Keratinocyte (primary cell): Measurements from ENCODE around the gene BRD7. TPM values are rescaled to one million over a fixed set of nuclear protein-coding genes. Genes with fewer than 3 reads are reported as not detected.

Experiments
- DNase-seq: peaks from one replicate; pipeline ENCODE4 v3.0.0-alpha.2; 2011; ENCODE audit warnings: low read depth, missing footprints, low spot score
- FAIRE-seq: peaks from 2 replicates; lab custom pipeline; 2011; peaks lifted over from hg19 to GRCh38; lab: Jason Lieb, UNC
- H2AFZ ChIP-seq: 2 replicates; pipeline ENCODE4 v1.6.0; 2012; ENCODE audit warnings: low read length, control low read depth, inconsistent platforms; ENCODE audit not compliant: control insufficient read depth
- H3K27ac ChIP-seq: 2 replicates; pipeline ENCODE4 v1.5.1; 2011; ENCODE audit warnings: low read length; ENCODE audit not compliant: control insufficient read depth, insufficient read depth
- H3K27me3 ChIP-seq: 3 replicates; pipeline ENCODE4 v1.6.0; 2011; ENCODE audit warnings: low read length; ENCODE audit not compliant: control insufficient read depth, insufficient read depth; ENCODE audit errors: extremely low read depth
- H3K36me3 ChIP-seq, 2 experiments: 2 replicates in 1 of 2; 3 replicates in 1 of 2; pipeline ENCODE4 v1.5.1; 2011; ENCODE audit warnings: low read length in 2 of 2, mild to moderate bottlenecking in 1 of 2; ENCODE audit not compliant: control insufficient read depth in 2 of 2, insufficient read depth in 2 of 2; ENCODE audit errors: extremely low read depth in 1 of 2
- H3K4me1 ChIP-seq: 3 replicates; pipeline ENCODE4 v1.5.1; 2011; ENCODE audit warnings: low read length; ENCODE audit not compliant: control insufficient read depth, insufficient read depth; ENCODE audit errors: extremely low read depth
- H3K4me2 ChIP-seq: 3 replicates; pipeline ENCODE4 v1.6.0; 2011; ENCODE audit warnings: low read depth, low read length; ENCODE audit not compliant: control insufficient read depth, insufficient read depth; ENCODE audit errors: extremely low read depth
- H3K4me3 ChIP-seq, 3 experiments: fragments of 200-600 bp in 1 of 3; sonication (generic) in 1 of 3; 2 replicates in 2 of 3; 3 replicates in 1 of 3; pipeline ENCODE4 v1.5.1; 2011 to 2016; ENCODE audit warnings: low read length in 3 of 3, mild to moderate bottlenecking in 3 of 3, control low read depth in 2 of 3, inconsistent platforms in 1 of 3, low read depth in 1 of 3, mixed read lengths in 1 of 3, mixed run types in 1 of 3, moderate library complexity in 1 of 3; ENCODE audit not compliant: control insufficient read depth in 2 of 3, insufficient read depth in 2 of 3; ENCODE audit errors: extremely low read depth in 1 of 3
- H3K79me2 ChIP-seq: 2 replicates; pipeline ENCODE4 v1.6.0; 2012; ENCODE audit warnings: low read length; ENCODE audit not compliant: control insufficient read depth, insufficient read depth
- H3K9ac ChIP-seq: 3 replicates; pipeline ENCODE4 v1.6.0; 2011; ENCODE audit warnings: low read length; ENCODE audit not compliant: control insufficient read depth, insufficient read depth; ENCODE audit errors: extremely low read depth
- H3K9me1 ChIP-seq: 3 replicates; pipeline ENCODE4 v1.6.0; 2011; ENCODE audit warnings: low read length; ENCODE audit not compliant: control insufficient read depth, insufficient read depth; ENCODE audit errors: extremely low read depth
- H3K9me3 ChIP-seq: 2 replicates; pipeline ENCODE4 v1.5.1; 2012; ENCODE audit warnings: low read depth, low read length; ENCODE audit not compliant: control insufficient read depth
- H4K20me1 ChIP-seq: 3 replicates; pipeline ENCODE4 v1.6.0; 2011; ENCODE audit warnings: low read length; ENCODE audit not compliant: control insufficient read depth, insufficient read depth; ENCODE audit errors: extremely low read depth
- EZH2 ChIP-seq: IDR thresholded peaks from one replicate; pipeline ENCODE4 v1.6.1; 2012; ENCODE audit warnings: inconsistent platforms, mild to moderate bottlenecking, low read length, moderate library complexity
- dilution Hi-C: fragments of 300-500 bp; cut with MboI; formaldehyde crosslinking; loops from one replicate; pipeline ENCODE4 v1.7.0; 2020; ENCODE audit warnings: low sequenced_read_pairs; ENCODE audit not compliant: extremely low pct_ligation_motif_present
- polyA plus RNA-seq, 5 experiments: library from polyadenylated mRNA; depleted of rRNA in 3 of 5; stranded (reverse) in 3 of 5; stranded (forward) in 1 of 5; unstranded in 1 of 5; fragments of >200 nt; gene quantifications; 1 replicate in 1 of 5; 2 replicates in 3 of 5; 3 replicates in 1 of 5; pipeline versions ENCODE4 v1.2.1 to v1.2.3, GENCODE V29; 2011 to 2012; ENCODE audit warnings: missing spikeins in 2 of 5, low read depth in 1 of 5, low replicate concordance in 1 of 5
- TF ChIP-seq, protein P1 (sequence below), 3 experiments: IDR thresholded peaks in 1 of 3; conservative IDR thresholded peaks in 1 of 3; optimal IDR thresholded peaks in 1 of 3; 2 replicates in 2 of 3; 3 replicates in 1 of 3; pipeline versions ENCODE3 to v1.5.1; 2011; ENCODE audit warnings: low read length in 3 of 3, mild to moderate bottlenecking in 3 of 3, moderate library complexity in 2 of 3, control low read depth in 1 of 3, inconsistent platforms in 1 of 3; ENCODE audit not compliant: insufficient read depth in 2 of 3; ENCODE audit errors: extremely low read depth in 1 of 3

The BRD7 gene
- polyA plus RNA-seq, 1 donor (not counting 4 experiments of a cell fraction or from before 2014, with no cell fraction given): 66.6 TPM

GRCh38 chr16:50398336-50398735 is 29.5 kb upstream of the BRD7 start:
- H3K79me2 ChIP-seq: no peaks in the 10 kb centered on the region
- TF ChIP-seq, protein P1, sequence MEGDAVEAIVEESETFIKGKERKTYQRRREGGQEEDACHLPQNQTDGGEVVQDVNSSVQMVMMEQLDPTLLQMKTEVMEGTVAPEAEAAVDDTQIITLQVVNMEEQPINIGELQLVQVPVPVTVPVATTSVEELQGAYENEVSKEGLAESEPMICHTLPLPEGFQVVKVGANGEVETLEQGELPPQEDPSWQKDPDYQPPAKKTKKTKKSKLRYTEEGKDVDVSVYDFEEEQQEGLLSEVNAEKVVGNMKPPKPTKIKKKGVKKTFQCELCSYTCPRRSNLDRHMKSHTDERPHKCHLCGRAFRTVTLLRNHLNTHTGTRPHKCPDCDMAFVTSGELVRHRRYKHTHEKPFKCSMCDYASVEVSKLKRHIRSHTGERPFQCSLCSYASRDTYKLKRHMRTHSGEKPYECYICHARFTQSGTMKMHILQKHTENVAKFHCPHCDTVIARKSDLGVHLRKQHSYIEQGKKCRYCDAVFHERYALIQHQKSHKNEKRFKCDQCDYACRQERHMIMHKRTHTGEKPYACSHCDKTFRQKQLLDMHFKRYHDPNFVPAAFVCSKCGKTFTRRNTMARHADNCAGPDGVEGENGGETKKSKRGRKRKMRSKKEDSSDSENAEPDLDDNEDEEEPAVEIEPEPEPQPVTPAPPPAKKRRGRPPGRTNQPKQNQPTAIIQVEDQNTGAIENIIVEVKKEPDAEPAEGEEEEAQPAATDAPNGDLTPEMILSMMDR (optimal IDR thresholded peaks at IDR 0.05 in 1 of 3, IDR thresholded peaks at IDR 0.05 in 1 of 3, conservative IDR thresholded peaks at IDR 0.05 in 1 of 3; ENCODE audit: extremely low read depth in 1 of 3, insufficient read depth in 2 of 3, low read length in 3 of 3): no peak
- no peak for TF ChIP-seq EZH2
- H3K4me3 ChIP-seq: no peak overlapping the region
- DNase-seq (no peak), FAIRE-seq (no peak)
- dilution Hi-C loops: no loop called here
- no peaks in the 10 kb centered on the region for H3K27me3 ChIP-seq
- H3K27ac ChIP-seq: no peak overlapping the region
- H3K9ac ChIP-seq: no peak overlapping the region
- no peak overlapping the region for H2AFZ ChIP-seq
- peaks cover 19% of the 10 kb centered on the region for H3K4me1 ChIP-seq
- H3K9me1 ChIP-seq: no peaks in the 10 kb centered on the region
- no peaks in the 10 kb centered on the region for H4K20me1 ChIP-seq
- H3K4me2 ChIP-seq: no peak overlapping the region
- no peaks in the 10 kb centered on the region for H3K36me3 ChIP-seq
- H3K9me3 ChIP-seq: no peaks in the 10 kb centered on the region

DNA sequence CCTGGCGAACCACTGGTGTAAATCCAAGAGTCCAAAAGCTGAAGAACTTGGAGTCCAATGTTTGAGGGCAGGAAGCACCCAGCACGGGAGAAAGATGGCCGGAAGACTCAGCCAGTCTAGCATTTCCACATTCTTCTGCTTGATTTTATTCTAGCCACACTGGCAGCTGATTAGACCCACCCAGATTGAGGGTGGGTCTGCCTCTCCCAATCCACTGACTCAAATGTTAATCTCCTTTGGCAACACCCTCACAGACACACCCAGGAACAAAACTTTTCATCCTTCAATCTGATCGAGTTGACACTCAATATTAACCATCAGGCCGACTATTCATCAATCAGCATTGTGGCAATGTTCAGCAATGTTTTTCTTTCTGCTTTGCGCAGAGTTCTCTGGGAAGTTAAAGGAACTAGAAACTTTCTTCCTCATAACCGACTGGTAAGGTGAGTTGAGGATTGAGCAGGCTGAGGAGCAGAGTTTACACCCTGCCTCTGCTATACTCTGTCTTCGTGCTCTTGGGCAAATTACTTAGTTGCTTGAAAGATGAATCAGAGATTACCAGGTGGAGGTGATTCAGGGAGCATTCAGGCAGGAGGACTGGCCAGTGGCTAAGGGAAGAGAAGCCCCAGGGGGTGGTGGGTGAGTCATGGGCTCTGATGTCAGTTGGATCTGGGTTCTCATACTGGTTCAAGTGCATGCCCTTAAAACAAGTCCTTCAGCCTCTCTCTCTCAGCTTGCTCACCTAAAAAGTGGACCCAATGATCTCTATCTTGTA is 28.2 kb upstream of the BRD7 start:
- DNase-seq: peak; percentile 99
- Histone ChIP-seq H2AFZ (peak overlapping the region; percentile 67), H3K9me3 (no peaks in the 10 kb centered on the region), H3K79me2 (no peaks in the 10 kb centered on the region), H4K20me1 (no peaks in the 10 kb centered on the region), H3K4me1 (peaks cover 19% of the 10 kb centered on the region), H3K4me2 (peak overlapping the region; percentile 58), H3K27me3 (no peaks in the 10 kb centered on the region), H3K9me1 (no peaks in the 10 kb centered on the region), H3K27ac (peak overlapping the region; percentile 94), H3K4me3 (peak overlapping the region; percentile 4 to 48 (median 38)), H3K36me3 (no peaks in the 10 kb centered on the region), H3K9ac (peak overlapping the region; percentile 44)
- dilution Hi-C loops: no loop called here
- peak; percentile 98 for FAIRE-seq
- TF ChIP-seq EZH2: no peak
